22Rv1 (cell line): ENCODE data around the gene RGS4.

Experiments
- ZFX ChIP-seq: fragments of 450-650 bp; IDR thresholded peaks from 2 replicates; pipeline ENCODE4 v1.6.1; 2017; ENCODE audit warnings: antibody characterized with exemption, borderline replicate concordance
- TF ChIP-seq, protein P1 (sequence below): fragments of 450-650 bp; IDR thresholded peaks from 2 replicates; pipeline ENCODE4 v1.5.1; 2017; ENCODE audit warnings: mild to moderate bottlenecking

DNA sequence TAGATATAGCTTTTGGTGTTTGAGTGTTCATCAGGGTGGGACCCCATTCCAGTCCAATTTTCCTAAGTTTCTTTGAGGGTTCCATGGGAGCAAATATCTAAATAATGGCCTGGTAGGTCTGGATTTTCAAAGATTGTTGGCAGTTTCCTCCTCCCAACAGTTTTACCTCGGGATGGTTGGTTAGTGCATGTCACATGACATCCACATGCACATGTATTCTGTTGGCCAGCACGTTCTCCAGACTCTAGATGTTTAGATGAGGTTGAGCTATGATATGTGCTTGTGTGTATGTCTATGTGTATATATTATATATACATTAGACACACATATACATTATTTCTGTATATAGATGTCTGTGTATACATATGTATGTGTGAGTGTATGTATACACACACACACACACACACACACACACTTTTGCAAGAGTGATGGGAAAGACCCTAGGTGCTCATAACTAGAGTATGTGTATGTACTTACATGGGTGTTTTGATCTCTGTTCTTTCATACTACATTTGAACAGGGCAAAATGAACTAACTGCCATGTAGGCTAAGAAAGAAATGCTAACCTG lies 5.6 kb downstream of the RGS4 start:
- TF ChIP-seq, protein P1, sequence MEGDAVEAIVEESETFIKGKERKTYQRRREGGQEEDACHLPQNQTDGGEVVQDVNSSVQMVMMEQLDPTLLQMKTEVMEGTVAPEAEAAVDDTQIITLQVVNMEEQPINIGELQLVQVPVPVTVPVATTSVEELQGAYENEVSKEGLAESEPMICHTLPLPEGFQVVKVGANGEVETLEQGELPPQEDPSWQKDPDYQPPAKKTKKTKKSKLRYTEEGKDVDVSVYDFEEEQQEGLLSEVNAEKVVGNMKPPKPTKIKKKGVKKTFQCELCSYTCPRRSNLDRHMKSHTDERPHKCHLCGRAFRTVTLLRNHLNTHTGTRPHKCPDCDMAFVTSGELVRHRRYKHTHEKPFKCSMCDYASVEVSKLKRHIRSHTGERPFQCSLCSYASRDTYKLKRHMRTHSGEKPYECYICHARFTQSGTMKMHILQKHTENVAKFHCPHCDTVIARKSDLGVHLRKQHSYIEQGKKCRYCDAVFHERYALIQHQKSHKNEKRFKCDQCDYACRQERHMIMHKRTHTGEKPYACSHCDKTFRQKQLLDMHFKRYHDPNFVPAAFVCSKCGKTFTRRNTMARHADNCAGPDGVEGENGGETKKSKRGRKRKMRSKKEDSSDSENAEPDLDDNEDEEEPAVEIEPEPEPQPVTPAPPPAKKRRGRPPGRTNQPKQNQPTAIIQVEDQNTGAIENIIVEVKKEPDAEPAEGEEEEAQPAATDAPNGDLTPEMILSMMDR = no peak
- no peak for TF ChIP-seq ZFX
